GM12891 (cell line): ENCODE results near the gene FAM210A.

Source experiments
- DNase-seq: peaks from one replicate; pipeline ENCODE4 v3.0.0; 2011; ENCODE audit warnings: low spot score; ENCODE audit not compliant: insufficient read length
- FAIRE-seq: peaks from 2 replicates; lab custom pipeline; 2011; peaks lifted over from hg19 to GRCh38; lab: Jason Lieb, UNC
- PAX5 ChIP-seq: IDR thresholded peaks from 2 replicates; pipeline ENCODE4 v1.6.1; 2011; ENCODE audit warnings: low read length, moderate library complexity, mild to moderate bottlenecking; ENCODE audit not compliant: insufficient read depth, severe bottlenecking
- POLR2A ChIP-seq: IDR thresholded peaks from 2 replicates; pipeline ENCODE4 v1.6.1; 2011; ENCODE audit warnings: low read depth, low read length, control low read depth
- POLR2AphosphoS5 ChIP-seq: IDR thresholded peaks from 2 replicates; pipeline ENCODE4 v1.6.1; 2011; ENCODE audit warnings: low read depth, low read length, control low read depth
- POU2F2 ChIP-seq: IDR thresholded peaks from 2 replicates; pipeline ENCODE4 v1.6.1; 2011; ENCODE audit warnings: low read depth, mild to moderate bottlenecking, control low read depth, low read length, moderate library complexity
- SPI1 ChIP-seq: IDR thresholded peaks from 2 replicates; pipeline ENCODE4 v1.6.1; 2011; ENCODE audit warnings: low read depth, low read length, control low read depth
- TAF1 ChIP-seq: IDR thresholded peaks from 2 replicates; pipeline ENCODE4 v1.6.1; 2011; ENCODE audit warnings: low read depth, low read length, control low read depth

FAM210A gene

DNA sequence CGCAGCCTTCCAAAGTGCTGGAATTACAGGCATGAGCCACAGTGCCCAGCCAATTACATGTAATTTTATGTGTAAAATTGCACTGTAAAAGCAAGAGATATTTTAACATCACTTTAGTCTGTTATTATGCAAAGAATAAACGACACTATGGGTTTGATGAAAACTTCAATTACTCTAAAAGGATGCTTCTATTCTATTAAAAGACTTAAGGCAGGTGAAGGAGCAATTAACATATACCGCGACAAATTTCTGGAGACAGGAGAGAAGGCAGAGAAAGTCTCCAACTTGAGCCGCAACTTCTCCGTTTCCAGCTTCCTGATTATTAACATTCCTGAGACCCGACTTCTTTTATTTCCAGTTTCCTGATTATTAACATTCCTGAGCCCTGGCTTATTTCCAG, 53.7 kb downstream of the FAM210A start:
- no peak for FAIRE-seq
- no peak for DNase-seq
- TF ChIP-seq TAF1, result no peak
- TF ChIP-seq POU2F2, result no peak
- no peak for TF ChIP-seq SPI1
- no peak for TF ChIP-seq POLR2A

DNA sequence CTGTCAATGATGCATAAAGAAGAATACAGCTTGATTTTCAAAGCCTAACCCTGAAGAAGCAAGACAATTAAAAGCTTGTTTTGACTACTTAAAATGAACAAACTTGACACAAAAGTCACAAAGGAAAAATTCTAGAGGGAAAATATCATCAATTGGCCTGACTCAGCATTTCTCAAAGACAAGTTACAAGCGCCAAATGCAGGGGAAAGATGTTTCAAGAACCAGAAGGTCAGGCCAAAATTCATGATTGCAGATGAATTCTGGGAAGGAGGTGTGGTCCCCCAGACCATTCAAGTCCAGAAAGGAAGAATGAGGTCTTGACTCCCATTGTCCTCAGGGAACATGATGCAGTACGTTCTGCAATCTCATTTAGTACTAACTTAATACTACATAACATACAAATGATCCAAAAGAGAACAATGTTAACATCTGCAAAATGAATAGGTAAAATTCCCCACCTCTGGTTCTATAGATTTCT, 64.5 kb downstream of the FAM210A start:
- FAIRE-seq (no peak), DNase-seq (no peak)
- TF ChIP-seq POLR2AphosphoS5, result no peak
- TF ChIP-seq TAF1, result no peak
- TF ChIP-seq POLR2A, result no peak
- no peak for TF ChIP-seq SPI1

DNA sequence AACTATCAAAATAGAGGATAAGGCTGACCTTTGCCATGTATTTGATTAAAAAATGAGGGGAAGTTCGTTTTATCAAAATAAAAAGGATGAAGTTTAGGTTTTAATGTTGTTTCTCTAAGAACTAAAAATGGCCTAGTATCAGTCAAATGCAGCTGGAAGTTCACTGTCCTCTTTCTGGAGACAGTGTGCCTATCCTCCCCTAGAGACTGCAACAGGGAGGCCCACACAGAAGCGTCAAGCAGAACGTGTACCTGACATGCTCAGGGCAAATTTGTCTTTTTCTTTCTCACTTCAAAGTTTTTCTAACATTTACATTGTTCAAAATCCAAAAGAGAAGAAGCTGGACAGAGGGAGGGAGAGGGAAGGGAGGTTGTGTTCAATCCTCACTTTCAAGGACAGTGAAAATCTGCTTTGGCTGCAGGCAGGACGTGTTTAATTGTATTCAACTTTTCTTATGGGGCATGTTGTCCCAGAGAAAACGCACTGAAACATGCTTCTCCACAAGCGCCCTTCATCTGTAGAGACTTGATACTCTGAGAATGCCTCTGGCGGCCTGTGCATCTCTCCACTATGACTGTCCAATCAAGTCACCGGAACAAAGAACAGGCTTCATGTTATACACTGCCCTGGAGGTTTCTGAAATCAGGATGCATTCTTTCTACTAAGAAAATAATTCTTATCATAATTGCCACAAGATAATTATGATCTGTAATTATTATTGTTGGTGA, 65.1 kb downstream of the FAM210A start:
- DNase-seq (no peak), FAIRE-seq (no peak)
- no peak for TF ChIP-seq POLR2A
- TF ChIP-seq POLR2AphosphoS5, result no peak
- no peak for TF ChIP-seq SPI1
- no peak for TF ChIP-seq POU2F2
- no peak for TF ChIP-seq PAX5
- no peak for TF ChIP-seq TAF1

DNA sequence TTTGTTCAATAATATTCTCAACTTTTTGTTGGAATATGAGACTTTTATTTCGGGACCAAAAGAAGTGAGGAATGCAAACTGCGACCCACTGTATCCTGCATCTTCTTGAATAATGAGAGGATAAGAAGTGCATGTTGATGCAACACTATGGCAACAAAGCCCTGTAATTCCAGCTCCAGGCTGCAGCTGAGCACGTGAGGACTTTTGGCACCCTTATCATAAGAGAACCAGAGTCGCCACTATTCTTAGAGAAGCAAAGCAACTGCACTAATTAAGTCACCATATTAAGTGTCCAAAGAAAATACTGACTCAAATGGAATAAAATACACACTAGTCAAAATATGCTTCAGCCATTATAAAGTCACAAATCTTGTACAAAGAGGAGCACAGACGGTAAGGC, 65.8 kb downstream of the FAM210A start:
- TF ChIP-seq POLR2AphosphoS5 (no peak), POU2F2 (no peak), TAF1 (no peak), SPI1 (no peak), POLR2A (no peak), PAX5 (no peak)
- no peak for DNase-seq
- FAIRE-seq, result no peak

DNA sequence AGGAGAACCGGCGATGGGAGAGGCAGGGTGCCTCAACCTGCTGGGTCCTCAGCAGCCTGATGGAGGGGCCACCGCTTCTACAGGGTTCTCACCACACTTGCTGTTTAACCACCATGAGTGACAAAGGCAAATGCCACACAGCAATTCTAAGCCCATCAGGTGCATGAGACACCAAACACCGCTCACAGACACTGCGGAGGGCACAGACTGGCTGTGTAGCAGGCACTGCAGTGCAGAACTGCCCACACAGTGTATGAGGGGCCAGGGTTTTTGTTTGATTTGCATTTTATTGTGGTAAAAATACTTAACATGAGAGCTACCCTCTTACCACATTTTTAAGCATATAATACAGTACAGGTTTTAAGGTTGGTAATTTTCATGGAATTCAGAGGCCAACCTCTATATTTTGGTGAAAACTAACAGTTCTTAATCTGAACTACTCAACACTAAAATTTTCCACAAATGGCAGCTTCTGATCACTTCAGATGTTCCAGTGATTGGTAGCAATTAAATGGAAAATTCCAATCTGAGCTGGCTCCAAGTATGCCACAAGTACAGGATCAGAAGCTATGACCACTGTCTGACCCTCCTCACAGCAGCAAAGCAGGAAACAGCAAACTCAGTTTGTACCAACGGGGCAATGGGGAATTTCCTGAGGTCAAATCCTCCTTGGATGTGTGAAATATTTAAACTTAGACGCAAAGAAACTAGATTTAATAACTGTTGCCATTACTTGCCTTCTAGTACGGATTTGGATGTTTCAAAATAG, 67.7 kb downstream of the FAM210A start:
- FAIRE-seq (no peak), DNase-seq (no peak)
- no peak for TF ChIP-seq POLR2AphosphoS5
- no peak for TF ChIP-seq TAF1
- TF ChIP-seq SPI1, result no peak
- no peak for TF ChIP-seq POU2F2
- TF ChIP-seq POLR2A, result no peak
- no peak for TF ChIP-seq PAX5

DNA sequence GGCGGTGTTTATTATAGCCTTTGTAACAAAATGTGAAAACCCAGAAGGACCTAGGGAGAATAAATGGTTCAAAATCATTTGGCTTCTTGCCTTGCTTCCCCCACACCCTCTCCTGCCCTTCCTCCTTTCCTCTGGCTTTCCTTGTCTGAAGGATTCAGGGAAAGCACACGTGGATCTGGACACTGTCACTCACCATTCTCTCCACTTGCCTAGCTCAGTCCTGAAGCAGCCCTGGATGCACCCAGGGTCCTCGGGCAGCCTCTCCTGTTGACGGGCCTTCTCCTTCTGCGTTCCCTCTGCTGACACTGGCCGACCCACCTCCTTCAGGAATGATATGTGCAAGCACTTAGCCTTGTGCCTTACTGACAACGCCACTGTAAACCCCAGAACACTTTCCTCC, 68.4 kb downstream of the FAM210A start:
- FAIRE-seq (no peak), DNase-seq (no peak)
- TF ChIP-seq POLR2AphosphoS5 (no peak), PAX5 (no peak), POLR2A (no peak), SPI1 (no peak), POU2F2 (no peak), TAF1 (no peak)

DNA sequence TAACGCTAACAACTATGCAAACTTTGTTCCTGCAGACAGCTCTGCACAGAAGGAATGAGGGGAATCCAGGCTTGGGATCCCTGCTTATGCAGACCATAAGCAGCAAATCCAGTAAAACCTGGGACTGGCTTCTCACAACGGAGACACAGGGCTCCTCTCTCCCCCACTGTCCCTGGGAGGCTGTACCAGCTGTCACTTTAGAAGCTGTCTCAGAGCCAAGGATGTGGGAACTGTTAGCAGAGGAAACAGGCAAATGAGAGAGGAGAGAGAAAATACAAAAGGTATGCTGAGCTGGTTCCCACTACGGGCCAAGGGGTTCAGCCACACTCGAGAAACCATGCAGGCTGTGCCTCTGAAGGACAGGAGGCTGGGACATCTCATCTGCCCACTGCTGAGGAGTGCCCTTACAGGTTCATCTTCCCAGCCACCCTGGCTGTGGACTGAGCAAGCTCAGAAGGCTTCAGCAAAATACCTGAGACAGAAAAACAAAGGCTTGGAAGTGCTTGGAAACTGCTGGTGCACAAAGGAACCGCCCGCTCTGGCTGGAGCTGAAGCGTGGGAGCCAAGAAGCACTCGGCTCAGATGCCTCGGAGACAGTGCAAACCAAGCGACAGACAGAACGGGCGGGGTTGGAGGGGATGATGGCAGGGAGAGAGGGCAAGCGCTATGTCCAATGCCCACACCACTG, 72.5 kb downstream of the FAM210A start:
- FAIRE-seq, result no peak
- no peak for DNase-seq
- TF ChIP-seq POLR2A, result no peak
- TF ChIP-seq TAF1, result no peak
- no peak for TF ChIP-seq SPI1
- no peak for TF ChIP-seq POU2F2
- no peak for TF ChIP-seq POLR2AphosphoS5
- no peak for TF ChIP-seq PAX5

DNA sequence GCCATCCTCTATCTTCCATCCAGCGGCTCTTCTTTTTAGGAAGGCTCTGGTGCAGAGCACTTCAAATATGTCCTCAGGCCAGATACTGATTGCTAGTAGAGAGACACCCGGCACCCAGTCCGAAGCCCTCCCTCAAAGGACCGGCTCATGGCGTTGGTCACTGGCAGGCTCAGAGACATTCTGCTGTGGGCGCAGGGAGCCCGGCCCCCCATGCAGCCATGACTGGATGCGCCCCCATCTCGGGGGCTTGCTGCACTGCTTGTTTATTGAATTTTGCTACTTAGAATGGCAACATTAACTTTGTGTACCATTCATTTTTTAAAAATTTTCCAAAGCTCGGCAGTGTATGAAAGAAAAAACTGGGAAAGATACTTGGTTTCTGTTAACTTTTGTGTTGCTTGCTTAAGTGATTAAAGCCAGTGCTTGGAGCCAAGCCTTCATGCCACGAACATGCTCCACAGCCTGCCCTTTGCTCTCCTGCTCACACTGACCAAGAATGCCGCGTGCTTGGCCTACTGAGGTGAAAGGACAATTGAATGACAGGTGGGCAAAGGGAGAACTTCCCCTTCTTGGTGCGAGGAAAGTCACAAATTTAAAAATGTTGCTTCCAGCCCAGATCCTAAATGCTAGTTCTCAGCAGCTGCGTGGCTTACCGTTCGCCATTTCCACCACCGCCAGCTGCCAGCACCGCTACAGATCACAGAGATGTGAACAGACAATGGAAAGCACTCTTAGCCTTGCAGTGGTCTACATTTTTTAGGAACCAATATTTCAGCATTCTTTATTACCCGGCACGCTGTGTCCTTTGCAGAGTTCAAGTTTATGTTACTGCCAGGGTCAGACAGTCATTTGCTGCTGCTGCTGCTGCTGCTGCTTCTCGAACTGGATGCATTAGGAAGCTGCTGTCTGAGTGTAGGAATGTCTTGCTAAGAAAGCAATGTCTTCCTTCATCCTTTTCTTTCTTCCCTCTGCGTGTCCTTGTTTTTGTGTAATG, 76.7 kb downstream of the FAM210A start:
- TF ChIP-seq POLR2A (no peak), TAF1 (no peak), PAX5 (no peak), POLR2AphosphoS5 (no peak), SPI1 (no peak), POU2F2 (no peak)
- FAIRE-seq (no peak), DNase-seq (no peak)
